SK-N-DZ (cell line): ENCODE data around the gene ADORA1.

Source experiments
- DNase-seq: peaks from one replicate; pipeline ENCODE4 v3.0.0-alpha.2; 2015; ENCODE audit warnings: low spot score

ADORA1 gene

GRCh38 chr1:203093754-203094410, 33.6 kb upstream of the ADORA1 start:
- DNase-seq: no peak

DNA sequence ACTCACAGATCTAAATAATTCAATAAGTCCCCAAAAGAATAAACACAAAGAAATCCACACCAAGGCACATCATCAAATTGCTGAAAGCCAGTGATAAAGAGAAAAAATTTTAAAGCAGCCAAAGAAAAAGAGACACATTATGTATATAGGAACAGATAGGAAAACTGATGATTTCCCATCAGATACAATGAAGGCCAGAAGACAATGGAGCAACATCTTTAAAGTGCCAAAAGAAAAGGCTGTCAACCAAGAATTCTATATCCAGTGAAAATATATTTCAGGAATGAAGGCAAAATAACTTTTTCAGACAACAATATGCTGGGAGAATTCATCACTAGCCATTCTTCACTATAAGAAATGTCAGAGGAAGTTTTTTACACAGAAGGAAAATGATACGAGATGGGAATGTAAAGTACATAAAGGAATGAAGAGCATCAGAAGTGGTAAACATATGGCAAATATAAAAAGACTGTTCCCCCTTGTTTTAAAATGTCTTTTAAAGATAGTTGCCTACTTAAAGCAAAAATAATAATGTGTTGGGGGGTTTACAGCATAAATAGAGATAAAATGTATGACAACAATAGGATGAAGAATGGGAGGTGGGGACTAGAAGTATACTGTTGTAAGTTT, 32.4 kb upstream of the ADORA1 start:
- DNase-seq: no peak

- DNase-seq: no peak
Observed at GRCh38 chr1:203096566-203096965, 31.0 kb upstream of the ADORA1 start.

- DNase-seq: no peak
Observed at GRCh38 chr1:203097001-203097400, 30.5 kb upstream of the ADORA1 start.

GRCh38 chr1:203098445-203098844, 29.1 kb upstream of the ADORA1 start:
- no peak for DNase-seq

GRCh38 chr1:203098914-203099520, 28.5 kb upstream of the ADORA1 start:
- DNase-seq: no peak

GRCh38 chr1:203099805-203100515, 27.6 kb upstream of the ADORA1 start:
- DNase-seq: no peak

DNA sequence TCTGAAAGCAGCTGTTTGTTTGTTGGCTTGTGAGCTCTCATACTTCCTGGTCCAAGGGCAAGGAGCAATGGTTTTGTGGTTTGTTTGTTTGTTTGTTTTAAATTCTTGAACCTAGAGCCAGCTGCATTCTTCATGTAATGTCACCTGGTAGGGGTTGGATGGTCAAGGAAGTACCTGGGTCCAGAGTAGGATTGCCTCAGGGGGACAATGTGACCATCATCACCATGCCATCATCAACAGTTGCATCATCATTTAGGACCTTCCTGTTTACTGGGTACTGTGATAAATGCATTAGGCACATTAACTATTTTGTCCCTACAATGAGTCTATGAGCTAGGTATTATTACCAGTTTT, 27.0 kb upstream of the ADORA1 start:
- DNase-seq: no peak

- no peak for DNase-seq
Observed at GRCh38 chr1:203101813-203102634, 25.5 kb upstream of the ADORA1 start.

GRCh38 chr1:203103216-203103615, 24.3 kb upstream of the ADORA1 start:
- no peak for DNase-seq

- no peak for DNase-seq
Observed at GRCh38 chr1:203103829-203104495, 23.6 kb upstream of the ADORA1 start.

- no peak for DNase-seq
Observed at GRCh38 chr1:203104789-203105390, 22.6 kb upstream of the ADORA1 start.

- no peak for DNase-seq
Observed at GRCh38 chr1:203112475-203112874, 15.1 kb upstream of the ADORA1 start.

DNA sequence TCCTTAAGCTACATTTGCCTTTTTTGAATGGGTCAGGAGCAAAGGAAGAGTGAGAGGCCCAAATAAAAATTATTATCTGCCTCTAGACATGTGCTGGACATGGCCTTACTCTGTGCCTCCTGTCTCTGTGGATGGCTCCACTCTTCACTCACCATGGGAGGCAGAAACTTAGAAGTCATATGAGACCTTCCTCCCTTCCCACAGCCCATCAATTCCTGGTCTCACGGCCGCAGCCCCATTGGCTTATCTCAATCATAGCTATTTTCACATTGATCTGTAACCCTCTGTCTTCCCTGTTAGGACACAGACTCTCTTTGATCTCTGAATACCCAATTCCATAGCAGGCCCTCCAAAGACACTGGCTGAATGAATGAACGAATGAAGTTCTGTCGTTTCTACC, 14.2 kb upstream of the ADORA1 start:
- DNase-seq: no peak

- no peak for DNase-seq
Observed at GRCh38 chr1:203114202-203114601, 13.3 kb upstream of the ADORA1 start.

GRCh38 chr1:203116091-203116820, 11.3 kb upstream of the ADORA1 start:
- DNase-seq: no peak

DNA sequence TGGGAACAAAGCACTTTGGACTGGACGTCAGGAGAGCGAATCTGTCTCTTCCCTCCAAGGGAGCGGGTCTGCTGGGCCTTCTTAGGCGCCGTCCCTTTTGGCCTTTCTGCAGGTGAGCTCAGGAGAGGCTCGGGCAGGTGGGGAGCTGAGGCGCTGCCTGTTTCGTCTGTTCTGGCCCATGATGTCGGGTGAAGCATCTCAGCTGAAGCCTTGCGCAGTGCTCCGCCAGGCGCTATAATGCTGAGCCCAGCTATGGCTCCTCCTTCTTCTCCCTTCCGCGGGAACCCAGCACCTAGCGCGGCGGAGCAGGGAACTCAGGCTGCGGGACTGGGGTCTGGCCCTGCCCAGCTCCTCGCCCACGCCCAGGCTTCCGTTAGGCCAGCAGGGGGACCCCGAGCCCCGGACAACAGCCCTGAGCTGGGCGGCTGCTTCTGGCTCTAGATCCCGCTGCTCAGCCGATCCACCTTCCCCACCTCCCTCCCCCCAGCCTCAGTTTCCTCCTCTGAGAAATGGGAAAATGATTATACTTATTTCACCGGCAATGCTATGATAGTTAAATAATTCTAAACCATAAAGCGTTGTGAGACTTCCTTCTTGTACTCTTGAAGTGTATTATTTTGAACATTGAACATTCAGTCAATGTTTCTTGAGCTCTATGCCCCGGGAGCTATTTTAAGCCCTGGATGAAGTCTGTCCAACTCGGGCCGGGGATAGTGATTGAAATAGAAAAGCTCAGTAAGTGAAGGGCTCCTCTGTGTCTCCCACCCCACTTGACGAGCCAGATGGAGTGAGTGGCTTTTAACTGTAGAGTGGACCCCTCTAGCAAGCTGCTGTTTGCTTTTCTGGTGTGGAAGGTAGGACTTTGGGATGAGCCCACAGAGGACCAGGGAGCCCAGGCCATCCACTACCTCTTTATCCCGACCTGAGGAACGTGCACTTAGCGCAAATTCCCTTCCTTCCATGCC, 9.6 kb upstream of the ADORA1 start:
- peak; percentile 46 for DNase-seq

DNA sequence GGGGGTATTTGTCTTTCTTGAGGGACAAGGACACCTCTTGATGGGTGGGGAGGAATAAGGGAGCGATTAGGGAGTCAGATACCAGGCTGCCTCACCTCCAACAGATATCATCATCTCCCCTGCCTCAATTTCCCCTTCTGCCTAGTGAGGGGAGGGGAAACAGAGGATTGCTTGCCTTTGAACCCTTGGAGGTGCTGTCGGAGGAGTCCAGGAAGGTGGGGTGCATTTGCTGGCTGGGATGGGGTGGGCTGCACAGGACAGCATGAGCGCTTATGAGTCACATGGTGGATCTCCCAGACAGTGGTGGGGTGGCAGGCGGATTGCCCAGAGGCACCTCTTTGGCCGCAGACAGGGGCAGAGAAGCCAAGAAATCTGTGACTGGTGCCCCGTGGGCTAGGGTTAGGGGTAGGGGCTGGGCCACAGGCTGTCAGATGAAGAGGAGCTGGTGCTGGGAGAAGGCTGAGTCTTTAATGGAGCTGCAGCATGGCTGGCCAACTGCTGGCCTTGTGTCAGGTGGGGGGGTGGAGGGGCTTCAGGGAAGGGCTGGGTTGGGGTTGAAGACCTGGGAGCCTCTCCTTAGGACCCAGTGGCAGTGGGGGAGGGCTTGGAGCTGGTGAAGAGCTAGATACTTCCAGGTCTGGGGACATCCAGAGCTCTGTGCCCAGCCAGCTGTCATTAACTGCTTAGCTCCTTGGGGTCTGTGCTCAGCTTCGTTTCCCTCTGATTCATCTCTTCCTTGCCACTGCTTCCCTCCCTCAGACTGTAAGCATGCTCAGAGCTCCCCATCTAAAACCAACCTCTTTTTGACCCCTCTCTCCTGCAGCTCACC, 7.0 kb upstream of the ADORA1 start:
- DNase-seq: no peak
